G401.6 (cell line): ENCODE data around the gene LDAH.
"Not testable (repeated sequence)": the region's sequence is repeated elsewhere in the genome, so short reads cannot be mapped to it uniquely, and the experiment has no call there.

Source experiments
- FAIRE-seq: peaks from 2 replicates; lab custom pipeline; 2012; peaks lifted over from hg19 to GRCh38; lab: Jason Lieb, UNC

LDAH gene

DNA sequence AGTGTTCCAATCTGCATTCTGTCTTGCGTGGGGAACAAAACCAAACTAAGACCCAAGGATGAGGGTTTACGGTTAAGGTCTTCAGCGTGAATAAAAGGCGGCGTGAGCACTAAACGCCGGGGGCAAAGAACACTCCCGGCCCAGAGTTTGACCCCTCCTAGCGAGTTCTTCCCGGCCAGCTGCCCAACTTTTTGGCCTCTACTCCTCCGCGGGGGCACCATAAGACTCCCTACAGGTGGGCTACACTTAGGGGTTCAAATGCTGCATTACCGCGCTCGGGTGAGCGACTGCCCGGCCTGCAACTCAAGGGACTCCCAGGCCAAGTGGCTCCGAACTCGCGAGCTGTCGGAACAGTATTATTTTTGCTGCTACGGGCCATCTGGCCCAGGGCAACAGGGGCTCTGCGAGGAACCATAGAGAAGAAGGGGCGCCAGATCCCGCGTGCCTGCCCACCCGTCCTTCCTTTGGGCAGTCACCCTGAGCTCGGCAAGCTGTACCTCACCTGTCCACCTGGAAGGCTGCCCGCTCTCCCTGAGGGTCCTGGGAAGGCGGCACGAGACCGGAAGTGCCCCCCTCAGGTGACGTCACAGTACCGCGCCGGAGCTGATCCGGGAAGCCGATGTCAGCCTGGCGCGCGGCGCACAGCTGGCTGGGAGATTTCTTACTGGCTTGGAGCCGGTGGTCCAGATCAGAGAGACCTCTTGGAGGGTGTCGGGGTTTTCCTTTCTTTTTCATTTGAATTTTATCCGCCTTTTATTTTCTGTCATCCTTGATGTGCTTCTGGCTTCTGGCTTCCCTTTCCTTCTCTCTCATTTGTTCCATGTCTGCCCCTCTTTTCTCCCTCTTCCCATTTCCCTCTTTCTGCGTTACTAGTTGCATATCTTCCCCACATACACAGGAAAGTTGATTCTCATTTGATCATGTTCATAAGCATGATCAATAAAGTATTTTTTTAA is at the start of gene LDAH:
Gene LDAH, minus strand, starts transcription at position 567 of the 956 bp plus-strand sequence. CDS start 21,638 bp downstream, outside the sequence.
- FAIRE-seq, result peak; percentile 40

DNA sequence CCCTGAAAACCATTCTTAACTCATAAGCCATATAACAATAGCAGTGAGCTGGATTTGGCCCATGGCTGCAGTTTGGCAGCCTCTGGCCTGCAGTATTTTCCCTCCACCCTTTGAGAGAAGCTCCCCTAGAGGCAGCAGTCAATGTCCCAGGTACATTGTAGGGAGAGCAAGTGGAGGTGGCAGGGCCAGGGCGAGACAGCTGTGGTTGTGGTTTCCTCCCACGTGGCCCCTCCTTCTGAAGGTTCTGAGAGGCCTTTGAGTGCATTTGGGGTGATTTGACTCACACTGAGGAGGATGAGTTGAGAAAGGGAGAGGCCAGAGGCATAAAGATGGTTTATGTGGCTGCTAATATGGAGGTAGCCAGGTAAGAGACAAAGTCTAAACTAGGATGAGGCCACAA is 45.5 kb upstream of the LDAH start:
- no peak for FAIRE-seq

GRCh38 chr2:20862850-20863249 is 39.9 kb upstream of the LDAH start:
- FAIRE-seq, result no peak

GRCh38 chr2:20855456-20855855 is 32.6 kb upstream of the LDAH start:
- FAIRE-seq, result no peak

GRCh38 chr2:20852670-20853069 is 29.8 kb upstream of the LDAH start:
- no peak for FAIRE-seq

DNA sequence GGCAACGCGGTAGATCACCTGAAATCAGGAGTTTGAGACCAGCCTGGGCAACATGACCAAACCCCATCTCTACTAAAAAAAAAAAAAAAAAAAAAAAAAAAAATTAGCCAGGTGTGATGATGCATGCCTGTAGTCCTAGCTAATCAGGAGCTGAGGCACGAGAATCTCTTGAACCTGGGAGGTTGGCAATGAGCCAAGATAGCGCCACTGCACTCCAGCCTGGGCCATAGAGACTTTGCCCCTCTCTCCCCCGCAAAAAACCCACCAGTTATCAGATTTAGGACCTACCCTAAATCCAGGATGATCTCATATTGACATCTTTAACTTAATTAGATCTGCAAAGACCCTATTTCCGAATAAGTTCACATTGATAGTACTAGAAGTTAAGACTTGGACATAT is 29.2 kb upstream of the LDAH start:
- FAIRE-seq, result no peak

DNA sequence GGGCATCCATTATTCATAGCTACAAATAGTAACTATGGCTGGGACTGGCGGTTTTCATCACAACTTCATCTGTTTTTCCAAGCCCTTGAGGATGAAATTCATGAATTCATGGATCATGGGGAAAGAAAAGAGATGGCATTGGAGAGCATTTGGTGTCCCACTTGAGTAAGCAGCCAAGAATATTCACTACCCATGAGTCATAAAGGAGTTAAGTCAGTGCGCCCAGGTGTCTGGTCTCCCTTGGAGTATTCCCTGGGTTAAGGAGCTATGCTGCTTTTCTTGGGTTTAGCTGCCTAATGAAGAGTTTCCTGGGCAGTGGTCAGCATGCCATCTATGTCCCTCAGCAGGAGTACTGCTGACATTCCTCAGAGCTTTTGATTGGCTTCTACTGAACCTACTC is 21.3 kb upstream of the LDAH start:
- no peak for FAIRE-seq

- FAIRE-seq, result no peak
These were observed 16.2 kb upstream of the LDAH start for GRCh38 chr2:20839052-20839451.

DNA sequence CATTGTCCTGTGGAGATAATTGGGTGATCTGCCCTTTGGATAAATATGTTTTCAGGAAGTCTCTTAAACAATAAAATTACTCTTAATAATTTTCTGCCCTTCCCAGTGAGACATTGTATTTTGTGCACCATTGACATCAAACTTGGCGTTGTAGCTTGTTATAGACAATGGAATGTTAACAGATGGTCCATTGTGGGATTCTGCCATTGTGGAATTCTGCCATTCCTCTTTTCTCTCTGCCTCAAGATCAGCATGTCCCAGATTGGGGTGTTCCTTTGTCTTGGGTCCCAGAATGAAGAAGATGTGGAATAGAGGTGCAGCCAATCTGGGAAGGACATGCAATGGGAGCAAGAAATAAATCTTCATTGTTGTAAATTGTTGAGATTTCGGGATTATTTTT is 15.1 kb upstream of the LDAH start:
- FAIRE-seq, result no peak

- no peak for FAIRE-seq
These were observed 13.6 kb upstream of the LDAH start for GRCh38 chr2:20836521-20836920.

- FAIRE-seq, result no peak
These were observed 11.4 kb upstream of the LDAH start for GRCh38 chr2:20834331-20834730.

- FAIRE-seq, result no peak
These were observed 9.7 kb upstream of the LDAH start for GRCh38 chr2:20832606-20833005.

GRCh38 chr2:20829861-20830260 is 7.0 kb upstream of the LDAH start:
- no peak for FAIRE-seq

DNA sequence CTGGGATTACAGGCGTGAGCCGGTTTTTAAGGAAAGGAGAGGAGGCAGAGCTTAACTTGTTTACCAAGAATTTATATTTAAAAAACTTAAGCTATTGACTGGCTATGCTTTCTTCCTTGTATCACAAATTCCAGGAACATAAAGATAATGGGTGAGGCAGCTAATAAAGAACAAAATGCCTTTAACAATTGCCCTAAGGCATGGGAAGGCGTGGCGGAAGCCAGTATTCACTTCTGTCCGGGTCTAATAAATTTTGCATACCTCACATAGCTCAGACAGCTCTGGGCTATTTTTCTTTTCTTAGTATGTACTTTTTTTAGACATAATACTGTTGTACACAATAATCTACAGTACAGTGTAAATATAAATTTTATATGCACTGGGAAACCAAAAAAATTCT is 1.0 kb upstream of the LDAH start:
- no peak for FAIRE-seq

DNA sequence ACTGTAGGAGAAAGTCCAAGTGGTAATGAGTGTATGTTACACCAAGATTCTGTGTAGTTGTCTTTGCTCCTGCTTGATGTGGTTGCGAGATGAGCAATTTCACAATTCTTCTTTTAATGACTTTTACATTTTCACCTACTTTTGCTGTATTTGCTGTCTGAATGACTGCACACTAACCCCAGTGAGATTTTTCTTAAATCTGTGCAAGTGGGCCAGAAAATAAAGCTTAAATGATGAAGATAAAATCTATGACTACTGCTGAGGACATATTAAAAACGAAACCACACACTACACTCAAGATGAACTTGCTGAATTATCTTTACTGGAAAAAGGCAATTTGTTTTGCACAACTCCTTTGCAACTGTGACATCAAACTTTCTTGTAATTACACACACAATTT is 4.1 kb downstream of the LDAH start:
- no peak for FAIRE-seq

DNA sequence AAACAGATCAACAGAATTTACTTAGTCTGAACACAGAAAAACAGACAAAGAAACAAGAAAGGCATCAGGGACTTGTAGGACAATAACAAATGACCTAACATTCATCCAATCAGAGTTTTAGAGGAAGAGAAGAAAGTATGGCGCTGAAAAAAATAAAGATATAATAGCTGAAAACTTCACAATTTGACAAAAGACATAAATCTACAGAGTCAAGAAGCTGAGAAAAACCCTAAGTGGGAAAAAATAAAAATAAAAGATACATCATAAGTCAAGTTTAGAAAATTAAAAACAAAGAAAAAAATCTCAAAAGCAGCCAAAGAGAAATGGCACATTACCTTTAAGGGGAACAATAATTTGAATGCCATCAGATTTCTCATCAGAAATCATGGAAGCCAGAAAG is 7.7 kb downstream of the LDAH start:
- FAIRE-seq, result no peak

GRCh38 chr2:20812779-20813178 is 10.1 kb downstream of the LDAH start:
- FAIRE-seq, result no peak

GRCh38 chr2:20806286-20806685 is 16.6 kb downstream of the LDAH start:
- no peak for FAIRE-seq

DNA sequence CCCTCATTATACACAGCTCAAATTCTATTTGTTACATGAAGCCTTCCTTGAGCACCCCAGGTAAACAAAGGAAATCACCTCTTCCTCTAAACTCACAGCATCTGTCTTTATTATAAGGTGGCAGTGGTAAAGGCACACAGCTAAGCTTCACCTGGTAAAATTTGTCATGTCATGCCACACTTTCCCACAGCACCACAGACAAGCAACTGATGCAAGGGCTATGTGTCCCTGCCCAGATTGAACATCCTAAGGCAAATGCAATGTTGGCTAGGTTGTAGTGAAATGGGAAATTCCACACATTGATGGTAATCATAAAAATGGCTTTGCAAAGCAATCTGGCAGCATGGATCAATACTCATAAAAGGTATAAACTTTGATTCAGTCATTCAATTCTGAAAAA is 18.9 kb downstream of the LDAH start:
- FAIRE-seq, result no peak

DNA sequence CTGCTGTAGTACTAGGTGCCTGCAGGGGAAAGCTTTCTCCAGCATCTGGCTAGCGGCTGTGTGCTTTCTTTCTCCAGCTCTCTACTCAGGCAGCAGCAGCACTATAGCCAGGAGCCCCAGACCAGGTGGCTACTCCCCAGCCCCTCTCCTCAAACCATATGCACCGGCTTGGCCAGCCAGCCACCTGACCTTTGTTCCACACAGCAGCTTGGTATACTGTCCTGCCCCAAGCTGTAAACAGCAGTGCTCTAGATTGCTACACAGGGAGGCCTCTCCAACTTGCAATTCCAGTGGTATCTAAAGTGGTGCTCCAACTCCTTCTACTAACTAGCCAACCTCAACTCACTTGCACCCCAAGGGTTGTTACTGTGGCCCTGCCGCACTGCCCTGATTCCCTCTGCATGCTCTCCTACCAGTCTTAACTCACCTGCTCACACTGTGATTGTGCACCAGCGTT is 19.6 kb downstream of the LDAH start:
- no peak for FAIRE-seq

GRCh38 chr2:20797096-20797495 is 25.8 kb downstream of the LDAH start:
- FAIRE-seq, result no peak

DNA sequence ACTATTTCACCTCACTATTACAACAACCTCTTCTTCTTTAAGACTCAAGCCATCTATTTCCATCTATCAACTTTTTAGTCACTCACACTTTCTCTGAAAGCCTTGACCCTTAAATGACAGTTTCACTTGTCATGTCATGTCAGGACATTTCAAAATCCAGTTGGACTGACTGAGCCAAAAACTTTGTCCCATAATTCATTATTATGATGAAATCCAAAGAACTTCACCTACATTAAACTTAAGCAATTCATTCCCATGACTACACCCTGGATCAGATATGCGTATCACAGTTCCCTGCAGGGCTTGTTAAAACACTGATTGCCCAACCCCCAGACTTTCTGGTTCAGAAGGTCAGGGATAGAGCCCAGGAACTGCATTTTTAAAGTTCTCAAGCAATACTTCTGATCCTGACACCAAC is 26.5 kb downstream of the LDAH start:
- FAIRE-seq, result no peak

DNA sequence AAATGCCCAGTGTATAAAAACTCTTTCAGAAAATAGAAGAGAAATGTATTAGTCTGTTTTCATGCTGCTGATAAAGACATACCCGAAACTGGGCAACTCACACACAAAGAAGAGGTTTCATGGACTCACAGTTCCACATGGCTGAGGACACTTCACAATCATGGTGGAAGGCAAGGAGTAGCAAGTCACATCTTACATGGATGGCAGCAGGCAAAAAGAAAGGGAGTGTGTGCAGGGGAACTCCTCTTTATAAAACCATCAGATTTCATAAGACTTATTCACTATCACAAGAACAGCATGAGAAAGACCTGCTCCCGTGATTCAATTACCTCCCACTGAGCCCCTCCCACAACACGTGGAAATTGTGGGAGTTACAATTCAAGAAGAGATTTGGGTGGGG is 29.0 kb downstream of the LDAH start:
- not testable (repeated sequence) for FAIRE-seq

DNA sequence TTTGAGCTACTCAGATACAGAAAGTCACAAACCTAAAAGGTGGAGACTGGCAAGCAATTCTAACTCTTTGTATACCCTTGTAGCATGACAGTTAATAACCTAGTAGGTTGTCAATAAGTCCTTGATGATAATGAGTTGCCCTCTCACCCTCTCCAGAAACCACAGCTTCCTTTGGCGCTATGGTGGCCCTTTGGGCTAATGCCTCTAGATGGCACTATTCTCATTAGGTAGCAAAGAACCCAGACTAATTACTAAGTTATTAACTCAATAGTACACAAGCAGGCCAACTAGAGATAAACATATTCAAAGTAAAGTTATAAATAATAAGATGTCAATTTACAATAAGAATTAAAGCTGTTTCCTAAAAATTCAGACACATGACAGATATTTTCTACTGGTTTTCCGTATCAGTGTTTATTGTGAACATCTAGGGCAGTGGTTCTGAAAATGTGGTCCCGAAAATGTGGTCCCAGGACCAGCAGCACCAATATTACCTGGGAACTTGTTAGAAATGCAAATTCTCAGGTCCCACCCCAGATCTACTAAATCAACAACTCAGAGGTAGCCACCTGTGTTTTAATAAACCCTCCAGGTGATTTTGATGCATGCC is 41.1 kb downstream of the LDAH start:
- FAIRE-seq, result peak; percentile 66
